HG03045 (cell line): Measurements from ENCODE around the gene SMPD4.
A peak's percentile ranks its signal among the peaks of the same experiment; 100 is the strongest.
"Not testable (repeated sequence)": the region's sequence is repeated elsewhere in the genome, so short reads cannot be mapped to it uniquely, and the experiment has no call there.

Experiments used
- ATAC-seq: cut with Tn5 transposase; IDR thresholded peaks from one replicate; pipeline ENCODE4 v1.9.1; 2021; ENCODE audit warnings: mild to moderate bottlenecking, moderate library complexity; ENCODE audit not compliant: unreplicated experiment

Gene SMPD4

DNA sequence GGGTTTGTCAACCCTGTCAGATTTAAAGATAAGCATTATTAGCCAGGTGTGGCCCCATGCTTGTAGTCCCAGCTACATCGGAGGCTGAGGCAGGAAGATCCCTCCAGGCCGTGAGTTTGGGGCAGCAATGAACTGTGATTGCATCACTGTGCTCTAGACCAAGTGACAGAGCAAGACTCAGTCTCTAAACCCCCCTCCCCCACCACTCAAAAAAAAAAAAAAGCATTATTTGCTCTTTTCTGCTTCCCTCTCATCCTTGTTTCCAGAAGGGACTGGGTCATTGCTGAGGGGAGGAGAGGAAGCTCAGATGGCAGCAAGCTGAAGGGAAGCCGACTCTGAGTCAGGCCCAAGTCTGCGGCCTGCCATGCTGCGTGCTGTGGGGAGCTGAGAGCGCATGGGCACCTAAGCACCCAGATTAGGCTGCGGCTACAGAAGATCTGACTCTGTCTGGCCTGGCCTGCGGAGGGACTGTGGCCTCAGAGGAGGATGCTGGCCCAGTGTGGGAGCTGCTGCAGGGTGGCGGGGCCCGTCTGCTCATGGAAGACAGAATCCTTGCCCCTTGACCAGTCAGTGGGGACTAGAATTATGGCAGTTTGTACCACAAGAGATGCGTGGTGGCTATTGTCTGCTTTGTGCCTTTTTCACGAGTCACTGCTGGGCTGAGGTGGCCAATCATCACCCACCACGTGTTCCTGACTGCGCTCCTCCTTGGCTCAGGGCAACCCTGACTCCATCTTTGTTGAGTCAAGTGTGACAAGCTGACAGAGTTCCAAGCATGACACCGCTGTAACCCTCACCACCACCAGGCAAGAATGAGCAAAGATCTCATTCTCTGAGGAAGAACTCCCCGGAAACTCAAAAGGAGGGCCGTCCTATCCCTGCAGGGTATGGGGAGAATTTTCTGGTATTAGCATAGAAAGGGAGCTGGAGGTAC, 6.7 kb upstream of the SMPD4 start:
- not testable (repeated sequence) for ATAC-seq

- ATAC-seq = no peak
Measured at GRCh38 chr2:130187268-130187667, 5.9 kb upstream of the SMPD4 start.

DNA sequence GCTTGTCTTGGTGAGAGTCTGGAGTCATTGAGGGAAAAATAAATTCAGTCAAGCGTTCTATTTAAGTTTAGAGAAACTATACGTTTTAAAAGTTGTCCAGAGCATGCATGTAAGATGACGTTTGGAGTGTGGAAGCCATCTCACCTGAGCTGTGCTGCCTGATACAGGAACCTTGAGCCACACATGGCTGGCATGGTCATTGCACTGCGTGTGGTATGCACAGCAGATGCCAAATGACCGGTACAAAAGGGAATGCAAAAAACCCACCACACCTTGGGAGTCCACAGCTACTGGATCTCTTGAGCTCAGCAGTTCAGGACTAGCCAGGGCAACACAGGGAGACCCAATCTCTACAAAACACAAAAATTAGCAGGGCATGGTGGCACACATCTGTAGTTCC, 5.0 kb upstream of the SMPD4 start:
- ATAC-seq = no peak

DNA sequence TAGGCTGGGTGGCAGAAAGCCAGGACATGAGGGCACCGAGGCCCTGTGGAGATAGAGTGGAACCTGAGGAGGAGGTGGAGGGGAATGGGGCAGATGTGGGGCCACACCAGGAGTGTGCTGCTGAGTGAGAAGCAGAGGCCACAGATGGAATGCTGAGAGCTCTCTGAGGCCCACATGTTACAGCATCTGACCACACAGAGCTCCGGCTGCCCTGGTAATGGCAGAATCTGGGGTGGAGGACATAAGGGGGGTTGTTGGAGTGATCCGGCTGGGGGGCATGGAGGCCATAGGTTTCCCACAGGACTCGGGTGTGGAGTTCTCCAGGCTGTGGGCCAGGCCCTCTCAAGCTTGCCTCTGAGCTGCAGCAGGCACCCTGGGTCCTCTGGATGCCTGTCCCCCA, 4.5 kb upstream of the SMPD4 start:
- no peak for ATAC-seq

- no peak for ATAC-seq
Measured at GRCh38 chr2:130185436-130185835, 4.0 kb upstream of the SMPD4 start.

DNA sequence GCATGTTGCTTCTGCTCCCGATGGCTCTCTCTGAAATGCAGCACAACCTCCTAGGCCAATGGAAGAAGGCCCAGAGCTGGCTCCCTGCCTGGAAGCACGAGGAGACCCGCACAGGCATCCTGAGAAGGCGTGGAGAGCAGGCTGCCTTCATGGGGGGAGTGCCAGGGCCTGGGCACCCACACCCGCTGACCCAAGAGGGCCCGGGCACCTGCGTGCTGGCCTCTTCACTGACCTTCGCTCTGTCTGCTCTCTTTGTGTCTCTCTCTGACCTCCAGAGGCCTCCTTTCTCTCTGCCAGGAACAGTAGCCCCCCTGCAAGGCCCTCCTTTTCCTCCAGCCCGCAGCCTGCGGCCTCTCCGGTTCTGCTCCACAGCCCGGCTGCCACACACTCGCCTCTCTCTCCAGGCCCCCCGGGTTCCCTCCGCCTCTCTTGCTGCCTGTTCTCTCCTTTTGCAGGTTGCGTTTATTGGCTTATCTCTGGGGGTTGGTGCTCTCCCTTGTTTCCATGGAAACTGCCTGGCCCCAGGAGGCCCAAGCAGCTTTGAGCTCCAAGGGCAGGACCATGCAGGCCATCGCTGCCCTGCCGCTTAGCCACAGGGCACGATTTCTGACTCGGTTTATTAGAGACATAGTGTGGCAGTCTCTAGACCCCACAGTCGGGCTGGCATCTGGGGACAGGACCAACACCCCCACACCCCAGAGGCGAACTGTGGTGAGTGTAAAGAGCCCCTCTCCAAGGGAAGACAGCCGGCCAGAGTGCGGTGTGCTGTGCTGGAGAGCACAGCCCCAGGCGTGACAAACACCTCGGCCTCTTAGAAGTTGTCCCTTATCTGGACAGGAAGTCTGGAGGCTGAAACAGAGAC, 2.3 kb upstream of the SMPD4 start:
- ATAC-seq = no peak

- ATAC-seq = peak; percentile 25
Measured at GRCh38 chr2:130182826-130183511, 1.6 kb upstream of the SMPD4 start.

- ATAC-seq = peak; percentile 86
Measured at GRCh38 chr2:130181880-130182682, 679 bp upstream of the SMPD4 start, which contains the start of gene MZT2B. MZT2B (plus strand) TSS chr2:130182262; CDS start chr2:130182283, 21 bp downstream.

DNA sequence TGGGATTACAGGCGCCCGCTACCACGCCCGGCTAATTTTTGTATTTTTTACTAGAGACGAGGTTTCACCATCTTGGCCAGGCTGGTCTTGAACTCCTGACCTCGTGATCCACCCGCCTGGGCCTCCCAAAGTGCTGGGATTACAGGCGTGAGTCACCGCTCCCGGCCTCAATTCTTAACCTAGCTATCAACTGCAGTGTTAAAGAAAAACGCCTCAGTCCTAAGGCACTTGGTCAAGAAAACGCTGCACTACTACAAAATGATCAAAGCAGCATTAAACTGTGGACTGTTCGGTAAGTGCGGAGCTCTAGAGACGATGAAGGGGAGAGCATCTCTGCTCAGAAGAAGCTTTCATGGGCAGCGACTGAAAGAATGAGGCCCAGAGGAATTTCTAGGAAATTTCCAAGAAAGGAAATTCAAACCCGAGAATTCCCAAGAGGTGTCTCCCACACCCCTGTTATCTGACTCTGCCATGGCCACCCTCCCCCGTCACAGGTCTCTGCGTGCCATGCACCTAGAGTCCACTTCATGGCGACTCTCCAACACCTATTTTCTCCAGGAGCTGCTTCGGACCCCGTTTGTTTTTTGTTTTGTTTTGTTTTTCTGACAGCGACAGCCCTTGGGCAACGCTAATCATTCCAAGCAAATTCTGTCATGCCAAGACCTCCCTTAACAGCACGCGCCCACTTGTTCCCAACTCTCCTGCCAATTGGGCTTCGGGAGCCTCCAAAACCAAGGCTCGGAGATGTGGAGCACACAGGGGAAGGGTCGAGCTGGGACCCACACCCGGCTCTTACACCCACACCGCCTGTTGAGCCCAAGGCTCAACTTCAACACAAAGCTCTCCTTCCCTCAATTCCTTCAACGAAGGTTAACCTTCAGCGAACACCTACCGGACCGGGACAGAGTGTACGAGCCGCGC, 738 bp downstream of the SMPD4 start:
- not testable (repeated sequence) for ATAC-seq

GRCh38 chr2:130174866-130175265, 6.5 kb downstream of the SMPD4 start:
- peak; percentile 77 for ATAC-seq

DNA sequence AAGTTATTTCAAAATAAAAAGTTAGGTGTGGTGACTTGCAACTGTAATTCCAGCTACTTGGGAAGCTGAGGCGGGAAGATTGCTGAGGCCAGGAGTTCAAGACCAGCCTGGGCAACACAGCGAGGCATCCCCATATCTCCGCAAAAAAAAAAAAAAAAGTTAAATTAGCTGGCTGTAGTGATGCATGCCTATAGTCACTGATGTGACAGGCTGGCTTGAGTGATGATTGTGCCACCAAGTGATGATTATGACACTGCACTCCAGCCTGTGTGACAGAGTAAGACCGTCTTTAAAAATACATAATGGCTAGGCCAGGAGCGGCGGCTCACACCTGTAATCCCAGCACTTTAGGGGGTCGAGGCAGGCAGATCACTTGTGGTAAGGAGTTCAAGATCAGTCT, 11.5 kb downstream of the SMPD4 start:
- ATAC-seq = no peak

GRCh38 chr2:130169163-130169562, 12.2 kb downstream of the SMPD4 start:
- not testable (repeated sequence) for ATAC-seq

DNA sequence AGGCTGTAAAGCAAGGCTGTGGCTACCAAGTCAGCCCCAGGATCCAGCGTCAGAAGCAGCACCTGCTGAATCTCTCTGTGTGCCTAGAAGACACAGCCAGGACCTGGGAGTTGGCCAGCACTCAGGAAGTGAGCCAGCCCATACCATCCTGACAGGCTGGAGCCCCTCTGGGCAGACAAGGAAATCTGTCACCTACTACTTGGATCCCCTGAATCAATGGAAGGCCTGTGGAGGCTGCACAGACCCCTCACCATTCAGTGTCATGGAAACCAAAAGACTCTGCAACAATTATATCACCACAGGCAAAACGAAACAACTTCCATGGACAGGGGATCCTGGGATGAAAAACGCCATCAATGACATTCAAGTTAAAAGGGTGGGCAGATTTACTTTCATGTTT, 14.8 kb downstream of the SMPD4 start:
- ATAC-seq = not testable (repeated sequence)

- no peak for ATAC-seq
Measured at GRCh38 chr2:130165293-130166016, 15.9 kb downstream of the SMPD4 start.

GRCh38 chr2:130162968-130163367, 18.4 kb downstream of the SMPD4 start:
- no peak for ATAC-seq

GRCh38 chr2:130162486-130162885, 18.9 kb downstream of the SMPD4 start:
- ATAC-seq = not testable (repeated sequence)

GRCh38 chr2:130160838-130161705, 20.3 kb downstream of the SMPD4 start:
- not testable (repeated sequence) for ATAC-seq
